Measurements from ENCODE around the gene FRMD8. TPM values are rescaled to one million over a fixed set of nuclear protein-coding genes. Genes with fewer than 3 reads are reported as not detected.

Gene FRMD8
- total RNA-seq, 6 experiments from 2014 or later: 7.7 to 17.1 (median 14.3) TPM

- intact Hi-C loops (cut with DNase I): no loop called here
- Histone ChIP-seq H3K27me3 (no peaks in the 10 kb centered on the region), H3K4me3 (no peak overlapping the region), H3K27ac (peak overlapping the region; percentile 11 to 51 (median 18)), H3K9me3 (no peaks in the 10 kb centered on the region), H3K36me3 (peaks cover 0 to 4% (median 1%) of the 10 kb centered on the region in 4 donors), H3K4me1 (peaks cover 0 to 20% (median 4%) of the 10 kb centered on the region in 4 donors)
- TF ChIP-seq CTCF (IDR thresholded peaks at IDR 0.05): no peak
- no peak for TF ChIP-seq POLR2A (IDR thresholded peaks at IDR 0.05)
- DNase-seq: no peak
- ATAC-seq: no peak
- 87% methylated on average over 7 of the region's 20 CpGs for WGBS (ENCODE audit: insufficient coverage, low coverage, low lambda C conversion rate, missing lambda C conversion rate)
Measured at GRCh38 chr11:65389294-65389980, 3.0 kb downstream of the FRMD8 start.

GRCh38 chr11:65390099-65390941 lies 3.9 kb downstream of the FRMD8 start:
- no peak for TF ChIP-seq POLR2A (IDR thresholded peaks at IDR 0.05)
- TF ChIP-seq CTCF (IDR thresholded peaks at IDR 0.05): no peak
- intact Hi-C loops (cut with DNase I): loop anchor here in 1 of 2 donors (5.0 kb wide), 1 partner anchor 33 kb away; no protein-coding TSS in a partner anchor
- DNase-seq: peak in 1 of 3 donors; percentile 47
- Histone ChIP-seq H3K9me3 (no peaks in the 10 kb centered on the region), H3K4me1 (peaks cover 0 to 20% (median 4%) of the 10 kb centered on the region in 4 donors), H3K27ac (peak overlapping the region; percentile 31 to 59 (median 47)), H3K27me3 (no peaks in the 10 kb centered on the region), H3K4me3 (no peak overlapping the region), H3K36me3 (peaks cover 0 to 11% (median 3%) of the 10 kb centered on the region in 4 donors)
- peak in 1 of 4 donors; percentile 1 for ATAC-seq
- WGBS (ENCODE audit: insufficient coverage, low coverage, low lambda C conversion rate, missing lambda C conversion rate): 66% methylated on average over 7 of the region's 21 CpGs

- ATAC-seq: peak; percentile 31 to 61 (median 36)
- H3K4me3 ChIP-seq: no peak overlapping the region
Measured at GRCh38 chr11:65390996-65391395, 4.6 kb downstream of the FRMD8 start.

More at GRCh38 chr11:65390996-65391395, 4.6 kb downstream of the FRMD8 start:
- H3K27ac ChIP-seq: peak overlapping the region; percentile 31 to 59 (median 47)
- H3K4me1 ChIP-seq: peaks cover 0 to 13% (median 4%) of the 10 kb centered on the region in 4 donors
- intact Hi-C loops (cut with DNase I): loop anchor here in 1 of 2 donors (5.0 kb wide), 1 partner anchor 34 kb away; no protein-coding TSS in a partner anchor
- WGBS (ENCODE audit: insufficient coverage, low coverage, low lambda C conversion rate, missing lambda C conversion rate): 63% methylated on average over 4 of the region's 9 CpGs
- TF ChIP-seq CTCF (IDR thresholded peaks at IDR 0.05) (no peak), POLR2A (IDR thresholded peaks at IDR 0.05) (no peak)
- H3K36me3 ChIP-seq: peaks cover 0 to 11% (median 3%) of the 10 kb centered on the region in 4 donors
- no peaks in the 10 kb centered on the region for H3K27me3 ChIP-seq
- H3K9me3 ChIP-seq: no peaks in the 10 kb centered on the region
- peak in 1 of 3 donors; percentile 54 for DNase-seq
